Sigmoid colon (tissue), 4 donors: ENCODE measurements around the gene PTPRF.

Experiments
- CTCF ChIP-seq, 4 experiments: fragments of 450-650 bp in 3 of 4; fragments of 200-600 bp in 1 of 4; IDR thresholded peaks; one replicate each; pipeline ENCODE4 v1.5.1; 2016 to 2019; ENCODE audit warnings: antibody characterized with exemption in 4 of 4, mild to moderate bottlenecking in 3 of 4, moderate library complexity in 2 of 4
- EP300 ChIP-seq, 4 donors: sonication (generic); formaldehyde crosslinking; IDR thresholded peaks; one replicate each; pipeline ENCODE4 v1.6.1; 2017; ENCODE audit warnings: antibody characterized with exemption in 4 of 4

GRCh38 chr1:43625063-43625780 lies 94.5 kb downstream of the PTPRF start:
- TF ChIP-seq CTCF (IDR thresholded peaks at IDR 0.05) (no peak), EP300 (IDR thresholded peaks at IDR 0.05) (no peak)
